ENCODE measurements around the gene REM2. TPM values are rescaled to one million over a fixed set of nuclear protein-coding genes. Genes with fewer than 3 reads are reported as not detected.

REM2 gene
- total RNA-seq, 1 donor: 0.09 TPM

- DNase-seq (ENCODE audit: low read depth): peak; percentile 62
- no peak for TF ChIP-seq CTCF (IDR thresholded peaks at IDR 0.05; ENCODE audit: insufficient read depth, low read length)
- H3K4me3 ChIP-seq (ENCODE audit: low read depth, low read length): peak overlapping the region; percentile 88
Measured at GRCh38 chr14:22839159-22839779, 43.8 kb upstream of the REM2 start.

- no peak overlapping the region for H3K4me3 ChIP-seq (ENCODE audit: low read depth, low read length)
- no peak for TF ChIP-seq CTCF (IDR thresholded peaks at IDR 0.05; ENCODE audit: insufficient read depth, low read length)
- no peak for DNase-seq (ENCODE audit: low read depth)
Measured at GRCh38 chr14:22841311-22841710, 41.7 kb upstream of the REM2 start.

GRCh38 chr14:22841769-22842168, 41.3 kb upstream of the REM2 start:
- no peak for TF ChIP-seq CTCF (IDR thresholded peaks at IDR 0.05; ENCODE audit: insufficient read depth, low read length)
- H3K4me3 ChIP-seq (ENCODE audit: low read depth, low read length): no peak overlapping the region

GRCh38 chr14:22842211-22843122, 40.6 kb upstream of the REM2 start:
- TF ChIP-seq CTCF (IDR thresholded peaks at IDR 0.05; ENCODE audit: insufficient read depth, low read length): no peak
- DNase-seq (ENCODE audit: low read depth): no peak
- H3K4me3 ChIP-seq (ENCODE audit: low read depth, low read length): no peak overlapping the region

More at GRCh38 chr14:22841769-22842168, 41.3 kb upstream of the REM2 start:
- DNase-seq (ENCODE audit: low read depth): no peak

- no peak for TF ChIP-seq CTCF (IDR thresholded peaks at IDR 0.05; ENCODE audit: insufficient read depth, low read length)
- H3K4me3 ChIP-seq (ENCODE audit: low read depth, low read length): no peak overlapping the region
- no peak for DNase-seq (ENCODE audit: low read depth)
Measured at GRCh38 chr14:22843123-22843925, 39.7 kb upstream of the REM2 start.

- DNase-seq (ENCODE audit: low read depth): no peak
- no peak for TF ChIP-seq CTCF (IDR thresholded peaks at IDR 0.05; ENCODE audit: insufficient read depth, low read length)
- no peak overlapping the region for H3K4me3 ChIP-seq (ENCODE audit: low read depth, low read length)
Measured at GRCh38 chr14:22844221-22845102, 38.6 kb upstream of the REM2 start.
